Parietal lobe (tissue), 2 donors: ENCODE data around the gene CASZ1. TPM values are rescaled to one million over a fixed set of nuclear protein-coding genes. Genes with fewer than 3 reads are reported as not detected.

Experiments used
- small RNA-seq: library from RNA; depleted of rRNA; stranded (forward); fragments of <200 nt; gene quantifications from one replicate; pipeline ENCODE3, GENCODE V24; 2014; ENCODE audit warnings: low replicate concordance
- total RNA-seq: library from RNA; depleted of rRNA; stranded (reverse); fragments of >200 nt; gene quantifications from one replicate; pipeline ENCODE4 v1.2.3, GENCODE V29; 2014

CASZ1 gene, protein sequence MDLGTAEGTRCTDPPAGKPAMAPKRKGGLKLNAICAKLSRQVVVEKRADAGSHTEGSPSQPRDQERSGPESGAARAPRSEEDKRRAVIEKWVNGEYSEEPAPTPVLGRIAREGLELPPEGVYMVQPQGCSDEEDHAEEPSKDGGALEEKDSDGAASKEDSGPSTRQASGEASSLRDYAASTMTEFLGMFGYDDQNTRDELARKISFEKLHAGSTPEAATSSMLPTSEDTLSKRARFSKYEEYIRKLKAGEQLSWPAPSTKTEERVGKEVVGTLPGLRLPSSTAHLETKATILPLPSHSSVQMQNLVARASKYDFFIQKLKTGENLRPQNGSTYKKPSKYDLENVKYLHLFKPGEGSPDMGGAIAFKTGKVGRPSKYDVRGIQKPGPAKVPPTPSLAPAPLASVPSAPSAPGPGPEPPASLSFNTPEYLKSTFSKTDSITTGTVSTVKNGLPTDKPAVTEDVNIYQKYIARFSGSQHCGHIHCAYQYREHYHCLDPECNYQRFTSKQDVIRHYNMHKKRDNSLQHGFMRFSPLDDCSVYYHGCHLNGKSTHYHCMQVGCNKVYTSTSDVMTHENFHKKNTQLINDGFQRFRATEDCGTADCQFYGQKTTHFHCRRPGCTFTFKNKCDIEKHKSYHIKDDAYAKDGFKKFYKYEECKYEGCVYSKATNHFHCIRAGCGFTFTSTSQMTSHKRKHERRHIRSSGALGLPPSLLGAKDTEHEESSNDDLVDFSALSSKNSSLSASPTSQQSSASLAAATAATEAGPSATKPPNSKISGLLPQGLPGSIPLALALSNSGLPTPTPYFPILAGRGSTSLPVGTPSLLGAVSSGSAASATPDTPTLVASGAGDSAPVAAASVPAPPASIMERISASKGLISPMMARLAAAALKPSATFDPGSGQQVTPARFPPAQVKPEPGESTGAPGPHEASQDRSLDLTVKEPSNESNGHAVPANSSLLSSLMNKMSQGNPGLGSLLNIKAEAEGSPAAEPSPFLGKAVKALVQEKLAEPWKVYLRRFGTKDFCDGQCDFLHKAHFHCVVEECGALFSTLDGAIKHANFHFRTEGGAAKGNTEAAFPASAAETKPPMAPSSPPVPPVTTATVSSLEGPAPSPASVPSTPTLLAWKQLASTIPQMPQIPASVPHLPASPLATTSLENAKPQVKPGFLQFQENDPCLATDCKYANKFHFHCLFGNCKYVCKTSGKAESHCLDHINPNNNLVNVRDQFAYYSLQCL (N-terminal part only)
- 0.63 TPM for total RNA-seq

DNA sequence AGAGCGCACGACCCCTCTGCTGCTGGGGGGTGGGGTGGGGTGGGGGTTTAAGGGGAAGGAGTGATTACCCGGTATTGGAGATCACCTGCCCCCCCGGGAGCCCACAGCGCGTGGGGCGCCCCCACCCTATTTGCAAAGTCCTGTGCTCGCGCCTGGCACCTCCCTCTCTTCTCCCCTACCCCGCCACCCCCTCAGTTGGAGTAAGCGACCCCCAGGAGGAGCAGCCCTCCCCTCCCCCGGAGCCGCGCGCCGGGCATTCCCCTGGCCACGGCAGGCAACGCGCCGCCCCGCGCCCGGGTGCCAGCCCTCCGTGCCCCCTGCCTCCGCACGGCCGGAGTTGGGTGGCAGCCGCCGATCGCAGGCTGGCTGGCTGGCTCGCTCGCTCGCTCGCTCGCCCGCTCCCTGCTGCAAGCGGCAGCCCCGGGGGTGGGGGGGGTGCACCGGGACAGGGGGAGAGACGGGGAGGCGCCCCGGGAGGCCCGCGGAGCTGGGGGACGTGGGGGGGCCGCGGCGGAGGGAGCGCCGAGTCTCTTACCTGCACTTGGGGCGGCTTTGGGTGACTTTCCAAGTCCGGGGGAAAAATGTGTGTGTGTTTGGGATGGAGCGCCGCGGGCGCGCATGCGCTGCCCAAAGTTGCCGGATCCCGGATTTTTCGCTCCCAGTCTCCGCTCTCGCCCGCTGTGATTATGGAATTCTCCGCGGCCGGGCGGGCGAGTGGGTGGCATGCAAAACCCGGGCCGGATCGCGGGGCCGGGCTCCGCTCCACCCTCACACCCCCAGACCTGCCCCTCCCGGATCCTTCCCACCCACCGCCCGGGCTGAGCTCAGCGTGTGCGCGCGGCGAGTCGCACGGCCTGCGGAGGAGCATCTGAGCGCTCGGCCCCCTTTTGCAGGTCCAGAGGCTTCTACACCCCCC, at the start of gene CASZ1:
CASZ1 (minus strand) TSS at position 618 of the 916 bp plus-strand sequence. CDS start 102,757 bp downstream, outside the sequence.

Small RNAs within 50 kb of the gene (small RNA-seq; reads per million reads assigned to genes)
- gene RN7SL614P = not detected

Other genes starting within 250 kb of the CASZ1 start
- 221 TPM for gene TARDBP, start 216.0 kb upstream of the CASZ1 start, total RNA-seq